Suprapubic skin (tissue), 4 donors: ENCODE data around the gene ALAS1. TPM values are rescaled to one million over a fixed set of nuclear protein-coding genes. Genes with fewer than 3 reads are reported as not detected.

Experiments used
- DNase-seq, 2 donors: peaks; one replicate each; pipeline ENCODE4 v3.0.0-alpha.2; 2019; ENCODE audit warnings: low spot score in 2 of 2
- H3K27ac ChIP-seq: fragments of 200-600 bp; sonication (generic); one replicate; pipeline ENCODE4 v1.5.1; 2019
- H3K27me3 ChIP-seq: fragments of 200-600 bp; sonication (generic); one replicate; pipeline ENCODE4 v1.5.1; 2019
- H3K36me3 ChIP-seq: fragments of 200-600 bp; sonication (generic); one replicate; pipeline ENCODE4 v1.5.1; 2019
- H3K4me1 ChIP-seq: fragments of 200-600 bp; sonication (generic); one replicate; pipeline ENCODE4 v1.5.1; 2019
- H3K4me3 ChIP-seq: fragments of 200-600 bp; sonication (generic); one replicate; pipeline ENCODE4 v1.5.1; 2019; ENCODE audit warnings: mild to moderate bottlenecking
- H3K9me3 ChIP-seq: fragments of 200-600 bp; sonication (generic); one replicate; pipeline ENCODE4 v1.5.1; 2019
- EP300 ChIP-seq: sonication (generic); formaldehyde crosslinking; IDR thresholded peaks from one replicate; pipeline ENCODE4 v1.6.1; 2017; ENCODE audit warnings: antibody characterized with exemption
- POLR2A ChIP-seq, 2 donors: fragments of 450-650 bp; IDR thresholded peaks; one replicate each; pipeline ENCODE4 v1.6.1; 2017; ENCODE audit warnings: antibody characterized with exemption in 2 of 2, mild to moderate bottlenecking in 2 of 2, moderate library complexity in 2 of 2
- POLR2AphosphoS5 ChIP-seq, 3 donors: sonication (generic); formaldehyde crosslinking; IDR thresholded peaks; one replicate each; pipeline ENCODE4 v1.6.1; 2017; ENCODE audit warnings: antibody characterized with exemption in 3 of 3
- WGBS: methylation state at CpG from one replicate; pipeline ENCODE4 v1.1.5; 2018; 5-methylcytosine and 5-hydroxymethylcytosine counted together
- total RNA-seq, 4 donors: library from RNA; depleted of rRNA; stranded (reverse); fragments of >200 nt; gene quantifications; one replicate each; pipeline ENCODE4 v1.1.0, GENCODE V29; 2016
- TF ChIP-seq, protein P1 (sequence below), 2 donors: fragments of 200-600 bp in 1 of 2; fragments of 450-650 bp in 1 of 2; sonication (generic) in 1 of 2; IDR thresholded peaks; one replicate each; pipeline ENCODE4 v1.5.1; 2016 to 2019; ENCODE audit warnings: antibody characterized with exemption in 2 of 2, mild to moderate bottlenecking in 1 of 2, moderate library complexity in 1 of 2

The ALAS1 gene
- total RNA-seq, 4 donors from 2014 or later = 28.8 to 54.4 (median 31.9) TPM

DNA sequence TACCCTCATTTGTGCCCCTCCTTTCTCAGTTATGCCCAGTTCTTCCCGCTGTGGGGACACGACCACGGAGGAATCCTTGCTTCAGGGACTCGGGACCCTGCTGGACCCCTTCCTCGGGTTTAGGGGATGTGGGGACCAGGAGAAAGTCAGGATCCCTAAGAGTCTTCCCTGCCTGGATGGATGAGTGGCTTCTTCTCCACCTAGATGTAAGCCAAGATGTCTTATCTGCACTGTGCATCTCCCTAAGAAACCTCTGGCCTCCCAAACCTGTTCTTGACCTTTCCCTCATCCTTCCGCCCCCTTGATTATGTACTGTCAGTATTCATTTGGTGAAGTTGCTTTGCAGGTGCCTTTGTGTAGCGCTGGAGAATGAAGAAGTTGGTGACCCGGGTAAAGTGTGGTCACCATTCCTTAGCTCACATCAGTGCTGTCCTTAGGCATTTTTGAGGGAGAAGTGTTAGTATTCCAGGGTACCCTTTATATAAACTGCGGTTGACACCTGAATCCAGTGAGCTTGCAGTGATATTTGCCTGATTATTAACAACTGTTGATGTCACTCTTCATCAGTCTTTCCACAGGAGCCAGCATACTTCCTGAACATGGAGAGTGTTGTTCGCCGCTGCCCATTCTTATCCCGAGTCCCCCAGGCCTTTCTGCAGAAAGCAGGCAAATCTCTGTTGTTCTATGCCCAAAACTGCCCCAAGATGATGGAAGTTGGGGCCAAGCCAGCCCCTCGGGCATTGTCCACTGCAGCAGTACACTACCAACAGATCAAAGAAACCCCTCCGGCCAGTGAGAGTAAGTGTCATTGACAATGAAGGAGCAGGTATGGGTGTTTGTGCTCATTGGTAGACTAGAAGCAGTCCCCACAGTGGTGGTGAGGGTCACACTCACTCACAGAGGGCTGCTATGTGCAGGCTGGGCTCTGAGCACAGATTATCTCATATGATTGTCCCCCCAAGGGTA is 966 bp downstream of the ALAS1 start:
- Histone ChIP-seq H3K27me3 (no peaks in the 10 kb centered on the region), H3K4me1 (peaks cover 60% of the 10 kb centered on the region), H3K36me3 (peaks cover 17% of the 10 kb centered on the region), H3K9me3 (no peaks in the 10 kb centered on the region), H3K4me3 (peak overlapping the region; percentile 72), H3K27ac (peak overlapping the region; percentile 68)
- 40% methylated on average over 14 of the region's 14 CpGs for WGBS
- no peak for TF ChIP-seq POLR2A (IDR thresholded peaks at IDR 0.05)
- no peak for TF ChIP-seq EP300
- TF ChIP-seq, protein P1, sequence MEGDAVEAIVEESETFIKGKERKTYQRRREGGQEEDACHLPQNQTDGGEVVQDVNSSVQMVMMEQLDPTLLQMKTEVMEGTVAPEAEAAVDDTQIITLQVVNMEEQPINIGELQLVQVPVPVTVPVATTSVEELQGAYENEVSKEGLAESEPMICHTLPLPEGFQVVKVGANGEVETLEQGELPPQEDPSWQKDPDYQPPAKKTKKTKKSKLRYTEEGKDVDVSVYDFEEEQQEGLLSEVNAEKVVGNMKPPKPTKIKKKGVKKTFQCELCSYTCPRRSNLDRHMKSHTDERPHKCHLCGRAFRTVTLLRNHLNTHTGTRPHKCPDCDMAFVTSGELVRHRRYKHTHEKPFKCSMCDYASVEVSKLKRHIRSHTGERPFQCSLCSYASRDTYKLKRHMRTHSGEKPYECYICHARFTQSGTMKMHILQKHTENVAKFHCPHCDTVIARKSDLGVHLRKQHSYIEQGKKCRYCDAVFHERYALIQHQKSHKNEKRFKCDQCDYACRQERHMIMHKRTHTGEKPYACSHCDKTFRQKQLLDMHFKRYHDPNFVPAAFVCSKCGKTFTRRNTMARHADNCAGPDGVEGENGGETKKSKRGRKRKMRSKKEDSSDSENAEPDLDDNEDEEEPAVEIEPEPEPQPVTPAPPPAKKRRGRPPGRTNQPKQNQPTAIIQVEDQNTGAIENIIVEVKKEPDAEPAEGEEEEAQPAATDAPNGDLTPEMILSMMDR (IDR thresholded peaks at IDR 0.05) = no peak
- no peak for TF ChIP-seq POLR2AphosphoS5 (IDR thresholded peaks at IDR 0.05)
- DNase-seq = no peak

DNA sequence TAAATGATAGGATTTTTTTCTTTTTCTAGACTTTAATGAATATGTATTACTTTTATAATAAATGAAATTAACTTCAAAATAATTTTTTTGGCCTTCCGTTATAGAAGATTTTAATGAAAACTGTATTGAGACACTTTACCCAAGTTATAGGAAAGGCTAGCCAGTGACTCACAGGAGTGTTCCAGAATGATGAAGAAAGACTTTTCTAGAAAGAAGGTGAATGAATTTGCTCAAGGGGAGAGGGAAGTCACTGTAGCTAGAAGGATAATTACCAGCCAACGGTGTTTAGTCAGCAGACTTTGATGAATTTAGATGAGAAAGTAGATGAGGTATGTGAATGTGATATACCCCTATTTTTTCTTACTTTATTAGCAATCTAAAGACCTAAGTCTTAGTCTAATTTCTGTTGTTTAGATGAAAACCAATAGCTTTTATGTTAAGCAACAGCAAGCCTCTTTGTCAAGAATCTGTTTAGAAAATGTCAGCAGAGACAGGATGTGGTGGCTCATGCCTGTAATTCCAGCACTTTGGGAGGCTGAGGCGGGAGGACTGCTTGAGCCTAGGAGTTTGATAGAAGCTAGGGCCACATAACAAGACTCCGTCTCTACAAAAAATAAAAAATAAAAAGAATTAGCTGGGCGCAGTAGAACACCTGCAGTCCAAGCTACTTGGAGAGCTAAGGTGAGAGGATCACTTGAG is 3.2 kb downstream of the ALAS1 start:
- Histone ChIP-seq H3K9me3 (no peaks in the 10 kb centered on the region), H3K4me3 (no peak overlapping the region), H3K27ac (no peak overlapping the region), H3K36me3 (peaks cover 39% of the 10 kb centered on the region), H3K27me3 (no peaks in the 10 kb centered on the region), H3K4me1 (peaks cover 58% of the 10 kb centered on the region)
- TF ChIP-seq EP300 (no peak), POLR2A (IDR thresholded peaks at IDR 0.05) (no peak), POLR2AphosphoS5 (IDR thresholded peaks at IDR 0.05) (no peak)
- TF ChIP-seq, protein P1 (IDR thresholded peaks at IDR 0.05) = no peak
- DNase-seq = no peak
- WGBS = 86% methylated on average over 5 of the region's 5 CpGs

DNA sequence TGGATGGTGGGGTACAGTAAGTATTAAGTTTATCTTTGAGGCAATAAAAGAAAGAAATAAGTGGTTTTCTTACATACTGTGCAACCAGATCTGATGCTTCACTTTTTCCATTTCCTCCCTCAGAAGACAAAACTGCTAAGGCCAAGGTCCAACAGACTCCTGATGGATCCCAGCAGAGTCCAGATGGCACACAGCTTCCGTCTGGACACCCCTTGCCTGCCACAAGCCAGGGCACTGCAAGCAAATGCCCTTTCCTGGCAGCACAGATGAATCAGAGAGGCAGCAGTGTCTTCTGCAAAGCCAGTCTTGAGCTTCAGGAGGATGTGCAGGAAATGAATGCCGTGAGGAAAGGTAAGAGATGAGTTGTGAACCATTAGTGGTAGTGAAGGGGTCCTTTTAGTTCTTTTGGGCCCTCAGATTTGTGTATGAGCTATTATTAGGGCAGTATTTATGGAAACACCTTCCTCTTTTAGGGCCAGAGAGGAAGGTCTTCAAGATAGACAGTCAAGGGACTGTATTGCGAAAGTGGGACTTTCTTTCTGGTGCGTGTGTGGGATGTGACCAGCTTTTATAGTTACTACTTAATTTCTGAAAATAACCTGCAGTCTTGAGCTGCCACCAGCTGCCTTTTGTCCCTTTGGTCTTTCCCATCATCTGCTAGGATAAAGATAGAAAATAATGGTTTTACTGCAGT is 4.6 kb downstream of the ALAS1 start:
- no peak overlapping the region for H3K27ac ChIP-seq
- peaks cover 53% of the 10 kb centered on the region for H3K36me3 ChIP-seq
- H3K4me1 ChIP-seq = peaks cover 44% of the 10 kb centered on the region
- H3K9me3 ChIP-seq = no peaks in the 10 kb centered on the region
- no peak for DNase-seq
- no peaks in the 10 kb centered on the region for H3K27me3 ChIP-seq
- TF ChIP-seq EP300 (no peak), POLR2A (IDR thresholded peaks at IDR 0.05) (no peak), POLR2AphosphoS5 (IDR thresholded peaks at IDR 0.05) (no peak)
- TF ChIP-seq, protein P1 (IDR thresholded peaks at IDR 0.05) = no peak
- WGBS = 91% methylated on average over 4 of the region's 4 CpGs
- H3K4me3 ChIP-seq = no peak overlapping the region

DNA sequence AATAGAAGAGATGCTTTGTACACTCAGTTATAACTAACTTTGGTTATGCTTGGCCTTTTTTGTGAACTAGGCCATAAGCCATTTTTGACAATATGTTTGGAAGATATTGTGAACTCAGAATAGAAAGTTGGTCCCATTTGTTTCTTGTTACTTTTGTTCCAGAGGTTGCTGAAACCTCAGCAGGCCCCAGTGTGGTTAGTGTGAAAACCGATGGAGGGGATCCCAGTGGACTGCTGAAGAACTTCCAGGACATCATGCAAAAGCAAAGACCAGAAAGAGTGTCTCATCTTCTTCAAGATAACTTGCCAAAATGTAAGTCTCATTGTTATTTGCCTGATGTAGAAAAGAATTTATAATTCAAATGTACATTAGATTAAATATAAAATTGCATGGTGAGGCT is 5.7 kb downstream of the ALAS1 start:
- no peaks in the 10 kb centered on the region for H3K27me3 ChIP-seq
- H3K4me3 ChIP-seq = no peak overlapping the region
- H3K4me1 ChIP-seq = peaks cover 37% of the 10 kb centered on the region
- no peak for DNase-seq
- TF ChIP-seq, protein P1 (IDR thresholded peaks at IDR 0.05) = no peak
- H3K9me3 ChIP-seq = no peaks in the 10 kb centered on the region
- no peak overlapping the region for H3K27ac ChIP-seq
- WGBS = 86% methylated on average over 1 of the region's 1 CpG
- peaks cover 65% of the 10 kb centered on the region for H3K36me3 ChIP-seq
